22Rv1 (cell line): ENCODE results near the gene CEBPA.

ENCODE experiments used
- H3K27ac ChIP-seq: fragments of 450-650 bp; 2 replicates; pipeline ENCODE4 v1.5.1; 2017
- ZFX ChIP-seq: fragments of 450-650 bp; IDR thresholded peaks from 2 replicates; pipeline ENCODE4 v1.6.1; 2017; ENCODE audit warnings: antibody characterized with exemption, borderline replicate concordance
- TF ChIP-seq, protein P1 (sequence below): fragments of 450-650 bp; IDR thresholded peaks from 2 replicates; pipeline ENCODE4 v1.5.1; 2017; ENCODE audit warnings: mild to moderate bottlenecking

Gene CEBPA

DNA sequence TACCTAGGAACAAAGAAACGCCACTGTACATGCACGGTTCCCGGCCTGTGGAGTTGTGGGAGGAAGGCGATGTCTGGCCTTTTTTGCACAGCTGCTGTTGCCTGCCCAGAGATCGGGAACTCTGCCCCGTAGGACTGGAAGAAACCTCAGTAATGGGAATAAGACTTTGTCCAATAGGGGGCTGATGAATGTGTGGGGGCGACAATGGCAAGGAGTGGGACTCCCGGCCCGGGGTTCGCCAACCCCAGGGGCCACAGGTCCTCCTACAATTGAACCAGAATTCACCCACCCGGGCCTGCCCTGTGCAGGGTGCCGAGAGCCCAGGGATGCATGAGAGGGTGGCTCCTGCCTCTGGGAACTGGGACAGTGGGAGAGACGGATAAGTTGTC is 2.0 kb upstream of the CEBPA start:
- no peak overlapping the region for H3K27ac ChIP-seq
- TF ChIP-seq, protein P1, sequence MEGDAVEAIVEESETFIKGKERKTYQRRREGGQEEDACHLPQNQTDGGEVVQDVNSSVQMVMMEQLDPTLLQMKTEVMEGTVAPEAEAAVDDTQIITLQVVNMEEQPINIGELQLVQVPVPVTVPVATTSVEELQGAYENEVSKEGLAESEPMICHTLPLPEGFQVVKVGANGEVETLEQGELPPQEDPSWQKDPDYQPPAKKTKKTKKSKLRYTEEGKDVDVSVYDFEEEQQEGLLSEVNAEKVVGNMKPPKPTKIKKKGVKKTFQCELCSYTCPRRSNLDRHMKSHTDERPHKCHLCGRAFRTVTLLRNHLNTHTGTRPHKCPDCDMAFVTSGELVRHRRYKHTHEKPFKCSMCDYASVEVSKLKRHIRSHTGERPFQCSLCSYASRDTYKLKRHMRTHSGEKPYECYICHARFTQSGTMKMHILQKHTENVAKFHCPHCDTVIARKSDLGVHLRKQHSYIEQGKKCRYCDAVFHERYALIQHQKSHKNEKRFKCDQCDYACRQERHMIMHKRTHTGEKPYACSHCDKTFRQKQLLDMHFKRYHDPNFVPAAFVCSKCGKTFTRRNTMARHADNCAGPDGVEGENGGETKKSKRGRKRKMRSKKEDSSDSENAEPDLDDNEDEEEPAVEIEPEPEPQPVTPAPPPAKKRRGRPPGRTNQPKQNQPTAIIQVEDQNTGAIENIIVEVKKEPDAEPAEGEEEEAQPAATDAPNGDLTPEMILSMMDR, result no peak
- TF ChIP-seq ZFX, result no peak

DNA sequence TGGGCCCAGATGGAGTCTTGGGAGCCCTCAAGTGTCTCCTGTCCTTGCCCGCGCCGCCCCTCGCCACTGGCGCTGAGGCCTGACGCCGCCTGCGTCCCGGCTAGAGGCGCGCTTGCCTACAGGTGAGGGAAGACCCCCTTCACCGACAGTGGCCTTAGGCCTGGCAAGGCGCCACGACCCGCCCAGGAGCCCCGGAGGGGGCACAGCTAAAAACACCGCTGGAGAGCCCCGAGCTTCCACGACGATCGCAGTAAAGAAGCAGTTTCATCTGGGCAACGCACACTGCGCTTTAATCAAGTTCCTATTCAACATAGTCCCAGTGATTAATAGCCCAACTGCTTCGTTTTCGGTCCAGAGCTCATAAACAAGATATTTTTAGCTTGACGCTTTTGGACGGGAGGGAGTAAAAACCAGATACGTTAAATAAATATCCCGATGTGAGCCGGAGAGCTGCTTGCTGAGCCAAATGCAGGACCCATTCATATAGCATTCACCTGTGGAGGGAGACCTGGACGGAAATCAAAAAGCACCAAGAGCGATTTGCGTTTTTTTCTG is 1.5 kb upstream of the CEBPA start:
- no peak overlapping the region for H3K27ac ChIP-seq
- TF ChIP-seq, protein P1, result no peak
- TF ChIP-seq ZFX, result no peak

DNA sequence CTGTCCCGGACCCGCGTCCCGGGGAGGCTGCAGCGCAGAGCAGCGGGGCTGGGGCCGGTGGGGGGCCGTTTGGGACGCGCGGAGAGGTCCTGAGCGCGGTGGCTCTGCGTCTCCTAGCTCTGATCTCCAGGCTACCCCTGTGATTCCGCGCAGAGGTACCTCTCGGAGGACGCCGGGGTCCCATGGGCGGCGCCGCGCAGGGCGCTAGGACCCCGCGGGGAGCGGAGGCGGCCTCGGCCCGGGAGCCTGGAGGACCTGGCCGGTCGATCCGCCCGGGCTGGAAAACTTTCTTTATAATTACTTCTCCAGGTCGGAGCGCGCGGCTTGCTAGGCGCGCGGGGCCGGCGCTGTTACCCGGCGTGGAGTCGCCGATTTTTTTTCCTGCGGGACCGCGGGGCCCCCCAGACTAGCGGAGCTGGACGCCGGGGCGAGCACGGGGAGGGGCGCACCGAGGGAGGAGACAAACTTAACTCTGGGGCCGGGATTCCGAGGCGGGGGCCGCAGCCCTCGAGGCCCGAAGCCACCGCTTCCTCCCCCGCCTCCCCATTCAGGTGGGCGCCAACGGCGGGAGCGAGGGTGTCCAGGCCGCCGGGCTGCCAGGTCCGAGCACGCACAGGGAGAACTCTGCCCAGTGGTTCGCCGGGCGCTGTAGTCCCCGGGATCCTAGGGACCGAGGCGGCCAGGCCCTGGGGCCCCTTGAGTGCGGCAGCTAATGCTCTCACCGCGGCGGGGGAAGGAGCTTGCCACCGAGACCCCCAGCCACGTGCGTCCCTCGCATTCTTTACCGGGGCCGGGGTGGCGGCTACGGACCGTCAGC is 848 bp upstream of the CEBPA start:
- no peak for TF ChIP-seq ZFX
- TF ChIP-seq, protein P1, result no peak
- H3K27ac ChIP-seq, result peak overlapping the region; percentile 50

DNA sequence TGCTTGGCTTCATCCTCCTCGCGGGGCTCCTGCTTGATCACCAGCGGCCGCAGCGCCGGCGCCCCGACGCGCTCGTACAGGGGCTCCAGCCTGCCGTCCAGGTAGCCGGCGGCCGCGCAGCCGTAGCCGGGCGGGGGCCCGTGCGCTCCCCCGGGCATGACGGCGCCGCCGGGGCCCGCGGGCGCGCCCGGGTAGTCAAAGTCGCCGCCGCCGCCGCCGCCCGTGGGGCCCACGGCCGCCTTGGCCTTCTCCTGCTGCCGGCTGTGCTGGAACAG is 497 bp downstream of the CEBPA start:
- H3K27ac ChIP-seq, result peak overlapping the region; percentile 50
- TF ChIP-seq, protein P1, result no peak
- no peak for TF ChIP-seq ZFX

DNA sequence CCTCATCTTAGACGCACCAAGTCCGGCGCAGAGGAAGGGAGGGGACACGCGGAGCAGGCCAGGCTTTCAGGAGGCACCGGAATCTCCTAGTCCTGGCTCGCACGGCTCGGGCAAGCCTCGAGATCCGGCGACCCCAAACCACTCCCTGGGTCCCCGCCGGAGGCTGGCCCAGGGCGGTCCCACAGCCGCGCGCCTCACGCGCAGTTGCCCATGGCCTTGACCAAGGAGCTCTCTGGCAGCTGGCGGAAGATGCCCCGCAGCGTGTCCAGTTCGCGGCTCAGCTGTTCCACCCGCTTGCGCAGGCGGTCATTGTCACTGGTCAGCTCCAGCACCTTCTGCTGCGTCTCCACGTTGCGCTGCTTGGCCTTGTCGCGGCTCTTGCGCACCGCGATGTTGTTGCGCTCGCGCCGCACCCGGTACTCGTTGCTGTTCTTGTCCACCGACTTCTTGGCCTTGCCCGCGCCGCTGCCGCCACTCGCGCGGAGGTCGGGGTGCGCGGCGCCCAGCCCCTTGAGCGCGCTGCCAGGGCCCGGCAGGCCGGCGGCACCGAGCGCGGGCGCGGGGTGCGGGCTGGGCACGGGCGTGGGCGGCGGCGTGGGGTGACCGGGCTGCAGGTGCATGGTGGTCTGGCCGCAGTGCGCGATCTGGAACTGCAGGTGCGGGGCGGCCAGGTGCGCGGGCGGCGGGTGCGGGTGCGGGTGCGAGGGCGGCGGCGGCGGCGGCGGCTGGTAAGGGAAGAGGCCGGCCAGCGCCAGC is 1.0 kb downstream of the CEBPA start:
- no peak overlapping the region for H3K27ac ChIP-seq
- no peak for TF ChIP-seq ZFX
- TF ChIP-seq, protein P1, result no peak

DNA sequence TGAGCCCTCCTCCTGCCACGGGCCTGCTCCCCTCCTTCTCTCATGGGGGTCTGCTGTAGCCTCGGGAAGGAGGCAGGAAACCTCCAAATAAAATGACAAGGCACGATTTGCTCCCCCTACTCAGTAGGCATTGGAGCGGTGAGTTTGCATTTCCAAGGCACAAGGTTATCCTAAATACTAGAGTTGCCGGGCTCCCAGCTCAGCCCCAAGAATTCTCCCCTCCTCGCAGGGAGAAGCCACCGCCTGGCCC is 1.5 kb downstream of the CEBPA start:
- H3K27ac ChIP-seq, result no peak overlapping the region

More for the DNA sequence above, 1.5 kb downstream of the CEBPA start:
- TF ChIP-seq ZFX, result no peak
- TF ChIP-seq, protein P1, result no peak
